Heart left ventricle (tissue), 13 donors: Measurements from ENCODE around the gene METTL3.

Experiments used
- CTCF ChIP-seq, 12 donors: fragments of 200-600 bp; sonication (generic) in 4 of 12; IDR thresholded peaks; one replicate each; pipeline versions ENCODE4 v1.5.0 to v1.8.0; 2018 to 2022; ENCODE audit warnings: antibody characterized with exemption in 12 of 12, mild to moderate bottlenecking in 5 of 12
- POLR2A ChIP-seq, 2 donors: fragments of 450-650 bp; IDR thresholded peaks; one replicate each; pipeline ENCODE4 v1.6.1; 2017; ENCODE audit warnings: antibody characterized with exemption in 2 of 2, mild to moderate bottlenecking in 2 of 2, moderate library complexity in 2 of 2
- donor health status: ischemic (EF 13 %, LVEDD 7.1; RV severe dilation, severe dysfunction).
- donor health status: DM: no; HTN: yes; CAD: no.
- donor health status: DM: no; HTN: no; CAD: no.
- donor health status: ischemic (EF 25% LVEDD 6.9; RV normal size, moderate dysfunction).
- donor health status: ischemic (EF 25% LVEDD 5.7; RV mildly dilated, moderate dysfunction).
- donor health status: ischemic (EF 35%, LVEDD 5.7; RV mildly dilated, moderate dysfunction).
- donor health status: nonischemic (EF 11% LVEDD 7.7; RV severe dilation, severe dysfunction).
- donor health status: DM: yes; HTN: yes; CAD: no.
- donor health status: PGD.
- donor health status: ischemic (EF 29% LVEDD 5.4; RV normal size, mild dysfunction).
- donor health status: nonischemic (EF 23%, LVEDD 6.1; RV moderate dilation, normal function).

DNA sequence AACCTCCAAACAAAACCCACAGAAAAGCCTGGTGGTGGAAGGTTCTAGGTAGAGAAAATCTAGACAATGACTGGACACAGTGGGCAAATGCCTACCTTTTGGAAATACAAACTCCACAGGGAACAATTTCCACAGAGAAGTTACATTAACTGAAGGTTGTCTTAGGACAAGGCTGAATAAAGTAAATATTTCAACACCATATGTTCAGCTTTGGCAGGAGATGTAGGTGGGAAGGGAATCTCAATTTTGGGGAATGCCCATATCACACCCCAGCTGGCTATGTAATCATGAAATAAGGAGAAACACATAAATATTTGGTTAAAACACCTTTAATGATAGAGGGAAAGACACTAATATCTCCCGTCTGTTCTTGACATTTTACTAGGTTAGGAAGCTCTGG is 9.6 kb upstream of the METTL3 start:
- TF ChIP-seq CTCF (IDR thresholded peaks at IDR 0.05) = no peak
- TF ChIP-seq POLR2A (IDR thresholded peaks at IDR 0.05) = no peak
